Measurements from ENCODE around the gene CELF3. TPM values are rescaled to one million over a fixed set of nuclear protein-coding genes. Genes with fewer than 3 reads are reported as not detected.
A peak's percentile ranks its signal among the peaks of the same experiment; 100 is the strongest.

Gene CELF3
- total RNA-seq, 1 donor from 2014 or later, result not detected

DNA sequence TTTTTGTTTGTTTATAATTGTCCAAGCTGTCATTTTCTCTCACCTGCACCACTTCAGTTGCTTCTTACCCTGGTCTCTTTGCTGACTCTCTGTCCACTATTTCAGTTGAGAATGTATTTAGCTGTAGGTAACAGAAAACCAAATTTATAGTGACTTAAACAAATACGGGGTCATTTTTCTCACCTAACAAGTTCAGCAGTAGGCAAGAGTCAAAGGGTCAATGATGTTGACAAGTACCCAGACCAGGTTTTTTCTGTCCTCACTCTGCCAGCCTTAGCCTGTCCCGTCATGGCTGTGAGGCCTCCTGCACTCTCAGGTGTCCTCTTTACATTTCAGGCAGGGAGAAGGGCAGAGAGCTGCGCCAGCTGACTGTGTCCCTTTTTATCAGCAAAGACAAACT lies 16.5 kb upstream of the CELF3 start:
- TF ChIP-seq, protein P1, sequence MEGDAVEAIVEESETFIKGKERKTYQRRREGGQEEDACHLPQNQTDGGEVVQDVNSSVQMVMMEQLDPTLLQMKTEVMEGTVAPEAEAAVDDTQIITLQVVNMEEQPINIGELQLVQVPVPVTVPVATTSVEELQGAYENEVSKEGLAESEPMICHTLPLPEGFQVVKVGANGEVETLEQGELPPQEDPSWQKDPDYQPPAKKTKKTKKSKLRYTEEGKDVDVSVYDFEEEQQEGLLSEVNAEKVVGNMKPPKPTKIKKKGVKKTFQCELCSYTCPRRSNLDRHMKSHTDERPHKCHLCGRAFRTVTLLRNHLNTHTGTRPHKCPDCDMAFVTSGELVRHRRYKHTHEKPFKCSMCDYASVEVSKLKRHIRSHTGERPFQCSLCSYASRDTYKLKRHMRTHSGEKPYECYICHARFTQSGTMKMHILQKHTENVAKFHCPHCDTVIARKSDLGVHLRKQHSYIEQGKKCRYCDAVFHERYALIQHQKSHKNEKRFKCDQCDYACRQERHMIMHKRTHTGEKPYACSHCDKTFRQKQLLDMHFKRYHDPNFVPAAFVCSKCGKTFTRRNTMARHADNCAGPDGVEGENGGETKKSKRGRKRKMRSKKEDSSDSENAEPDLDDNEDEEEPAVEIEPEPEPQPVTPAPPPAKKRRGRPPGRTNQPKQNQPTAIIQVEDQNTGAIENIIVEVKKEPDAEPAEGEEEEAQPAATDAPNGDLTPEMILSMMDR (IDR thresholded peaks at IDR 0.05; ENCODE audit: insufficient read depth, low read length, poor library complexity, severe bottlenecking), result no peak
- DNase-seq (ENCODE audit: low read depth), result no peak
- Histone ChIP-seq H3K36me3 (ENCODE audit: control insufficient read depth, insufficient read depth, low read length) (no peaks in the 10 kb centered on the region), H3K4me3 (ENCODE audit: low read depth, low read length) (no peak overlapping the region), H3K27me3 (ENCODE audit: control insufficient read depth, insufficient read depth, low read length) (peaks cover 4% of the 10 kb centered on the region)

DNA sequence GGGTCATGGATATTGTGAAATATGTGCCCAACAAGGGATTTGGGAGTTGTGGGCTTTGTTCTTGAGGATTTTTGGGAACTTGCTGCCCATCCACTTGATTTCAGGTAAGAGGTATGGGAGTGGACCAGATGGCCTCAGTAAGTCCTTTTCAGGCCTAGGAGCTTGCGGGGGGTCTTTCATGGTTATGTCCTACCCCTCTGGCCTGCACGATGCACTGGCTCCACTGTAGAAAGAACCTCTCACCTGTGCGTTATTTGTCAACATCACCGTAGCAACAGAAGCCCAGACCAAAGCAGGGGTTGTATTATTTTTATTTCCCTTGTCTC lies 13.3 kb upstream of the CELF3 start:
- Histone ChIP-seq H3K27me3 (ENCODE audit: control insufficient read depth, insufficient read depth, low read length) (peaks cover 6% of the 10 kb centered on the region), H3K36me3 (ENCODE audit: control insufficient read depth, insufficient read depth, low read length) (no peaks in the 10 kb centered on the region), H3K4me3 (ENCODE audit: low read depth, low read length) (no peak overlapping the region)
- DNase-seq (ENCODE audit: low read depth), result no peak
- TF ChIP-seq, protein P1 (IDR thresholded peaks at IDR 0.05; ENCODE audit: insufficient read depth, low read length, poor library complexity, severe bottlenecking), result no peak

DNA sequence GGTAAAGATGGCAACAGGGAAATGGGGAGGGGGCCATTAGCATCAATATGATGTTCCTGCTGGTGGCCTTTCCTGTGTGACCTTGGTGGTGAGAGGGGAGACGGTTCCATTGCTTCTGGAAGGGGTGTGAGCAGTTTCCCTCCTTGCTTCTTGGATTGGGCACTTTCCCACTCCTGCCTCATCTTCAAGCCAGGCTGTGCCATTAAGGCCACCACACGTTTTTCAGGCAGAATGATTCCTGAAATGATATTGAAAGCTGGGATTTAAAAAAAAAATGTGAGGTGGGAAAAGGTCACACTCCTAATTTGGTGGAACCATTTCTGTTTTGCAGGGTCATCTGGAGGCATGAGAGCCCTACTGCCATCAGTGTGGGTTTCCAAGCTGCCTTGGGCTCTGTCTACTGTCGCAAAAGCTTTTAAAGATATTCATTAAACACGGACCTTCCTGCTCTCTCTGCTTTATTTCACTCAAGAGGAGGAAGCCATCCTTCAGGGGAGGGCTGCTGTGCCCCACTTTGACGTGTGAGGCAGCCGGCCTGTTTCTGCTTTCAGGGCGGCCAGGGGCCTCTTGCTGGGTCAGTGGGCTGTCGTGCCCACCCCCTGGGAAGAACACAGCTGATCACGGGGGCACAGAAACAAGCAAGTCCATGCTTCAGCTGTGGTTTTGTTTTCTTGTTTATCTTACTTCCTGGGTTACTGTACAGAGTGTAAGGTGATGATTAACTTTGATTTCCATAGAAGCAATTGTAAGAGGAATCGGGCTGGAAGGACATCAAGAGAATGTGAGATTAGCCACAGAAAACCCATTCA lies 12.8 kb upstream of the CELF3 start:
- Histone ChIP-seq H3K4me3 (ENCODE audit: low read depth, low read length) (no peak overlapping the region), H3K36me3 (ENCODE audit: control insufficient read depth, insufficient read depth, low read length) (no peaks in the 10 kb centered on the region), H3K27me3 (ENCODE audit: control insufficient read depth, insufficient read depth, low read length) (peaks cover 6% of the 10 kb centered on the region)
- TF ChIP-seq, protein P1 (IDR thresholded peaks at IDR 0.05; ENCODE audit: insufficient read depth, low read length, poor library complexity, severe bottlenecking), result no peak
- DNase-seq (ENCODE audit: low read depth), result peak; percentile 14

DNA sequence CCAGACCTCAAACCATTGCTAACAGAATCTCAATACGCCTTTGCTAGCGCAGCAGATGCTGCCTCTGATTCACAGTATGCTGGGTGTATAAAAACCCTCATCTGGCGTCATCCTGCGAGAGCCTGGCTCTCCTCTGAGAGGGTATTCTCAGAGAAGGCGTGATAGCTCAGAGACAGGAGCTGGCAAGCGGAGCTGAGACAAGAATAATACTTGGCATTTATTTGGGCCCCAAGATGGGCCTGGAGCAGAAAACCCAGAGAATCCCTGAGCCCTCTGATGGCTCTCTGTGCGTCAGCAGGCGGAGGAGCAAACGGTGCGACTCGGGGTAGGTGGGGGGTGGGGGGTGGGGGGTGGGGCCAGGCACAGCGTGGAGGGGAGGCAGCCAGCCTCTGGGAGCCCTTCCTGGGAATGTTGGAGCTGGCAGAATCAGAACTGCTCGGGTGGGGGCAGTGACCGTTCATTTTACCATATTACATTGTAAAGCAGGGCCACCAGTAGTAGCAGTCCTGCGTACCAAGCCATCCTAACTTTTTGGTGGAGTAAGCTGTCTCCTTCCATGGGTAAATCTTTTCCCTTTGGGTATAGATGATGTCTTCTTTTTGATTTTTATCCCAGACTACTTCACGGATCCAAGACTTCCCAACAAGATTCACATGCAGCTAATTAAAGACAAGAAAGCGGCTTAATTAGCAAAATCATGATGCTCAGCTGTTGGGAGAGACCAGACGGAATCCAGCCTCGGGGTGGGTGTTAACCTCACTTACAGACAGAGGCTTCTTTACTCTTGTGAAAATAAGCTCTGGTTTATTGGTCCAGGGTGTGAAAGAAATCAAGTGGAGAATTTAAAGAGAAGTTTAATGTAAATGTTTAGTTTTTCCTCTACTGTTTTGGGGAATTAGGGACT lies 11.8 kb upstream of the CELF3 start:
- TF ChIP-seq, protein P1 (IDR thresholded peaks at IDR 0.05; ENCODE audit: insufficient read depth, low read length, poor library complexity, severe bottlenecking), result no peak
- H3K36me3 ChIP-seq (ENCODE audit: control insufficient read depth, insufficient read depth, low read length), result no peaks in the 10 kb centered on the region
- DNase-seq (ENCODE audit: low read depth), result no peak
- peaks cover 6% of the 10 kb centered on the region for H3K27me3 ChIP-seq (ENCODE audit: control insufficient read depth, insufficient read depth, low read length)
- no peak overlapping the region for H3K4me3 ChIP-seq (ENCODE audit: low read depth, low read length)

DNA sequence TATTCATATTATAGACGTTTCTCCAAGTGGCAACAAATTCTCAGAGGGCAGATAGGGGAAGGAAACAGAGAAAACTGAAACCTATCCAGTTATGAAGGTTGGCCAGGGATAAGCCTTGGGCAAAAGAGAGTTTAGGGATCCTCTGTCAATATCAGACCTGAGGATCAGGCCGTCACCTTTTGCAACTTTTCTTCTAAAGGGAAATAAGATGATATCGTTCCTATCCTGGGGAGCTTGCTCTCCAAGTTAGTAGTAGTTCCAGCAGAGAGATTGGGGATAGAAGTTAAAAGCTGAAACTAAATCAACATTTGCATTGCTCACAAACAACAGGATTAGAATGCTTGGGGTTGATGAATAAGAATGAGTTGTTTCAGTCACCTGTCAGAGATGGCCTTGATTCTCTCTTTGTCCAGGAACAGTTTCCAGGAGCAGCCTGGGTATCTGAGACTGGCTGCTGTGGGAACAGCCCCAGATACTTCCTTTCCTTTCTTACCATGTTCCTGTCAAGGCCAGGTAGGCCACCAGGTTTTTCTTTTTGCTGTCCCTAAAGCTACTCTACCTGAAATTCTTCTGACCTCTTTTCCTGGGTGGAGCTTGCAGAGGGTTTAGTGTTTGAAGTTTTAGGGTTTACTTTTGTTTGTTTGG lies 7.2 kb upstream of the CELF3 start:
- no peaks in the 10 kb centered on the region for H3K36me3 ChIP-seq (ENCODE audit: control insufficient read depth, insufficient read depth, low read length)
- no peak overlapping the region for H3K4me3 ChIP-seq (ENCODE audit: low read depth, low read length)
- TF ChIP-seq, protein P1 (IDR thresholded peaks at IDR 0.05; ENCODE audit: insufficient read depth, low read length, poor library complexity, severe bottlenecking), result no peak
- peaks cover 20% of the 10 kb centered on the region for H3K27me3 ChIP-seq (ENCODE audit: control insufficient read depth, insufficient read depth, low read length)
- no peak for DNase-seq (ENCODE audit: low read depth)

Measured in kidney epithelial cell (primary cell).